Fibroblast of lung (primary cell): ENCODE results near the gene LMF1. TPM values are rescaled to one million over a fixed set of nuclear protein-coding genes. Genes with fewer than 3 reads are reported as not detected.

ENCODE experiments used
- DNase-seq, 2 donors: peaks; one replicate each; pipeline versions ENCODE4 v3.0.0 to v3.0.0-alpha.2; 2010; ENCODE audit warnings: low read depth in 2 of 2
- H2AFZ ChIP-seq: 2 replicates; pipeline ENCODE4 v1.5.1; 2012; ENCODE audit warnings: low read length, control low read depth, inconsistent platforms
- H3K27ac ChIP-seq: 2 replicates; pipeline ENCODE4 v1.5.1; 2011; ENCODE audit warnings: low read length, control low read depth; ENCODE audit not compliant: insufficient read depth
- H3K27me3 ChIP-seq: 2 replicates; pipeline ENCODE4 v1.5.1; 2011; ENCODE audit warnings: mild to moderate bottlenecking, low read length; ENCODE audit not compliant: control insufficient read depth, insufficient read depth
- H3K36me3 ChIP-seq: 2 replicates; pipeline ENCODE4 v1.5.1; 2011; ENCODE audit warnings: low read length; ENCODE audit not compliant: control insufficient read depth, insufficient read depth
- H3K4me1 ChIP-seq: 2 replicates; pipeline ENCODE4 v1.5.1; 2011; ENCODE audit warnings: low read length; ENCODE audit not compliant: control insufficient read depth, insufficient read depth; ENCODE audit errors: extremely low read depth
- H3K4me2 ChIP-seq: 2 replicates; pipeline ENCODE4 v1.5.1; 2011; ENCODE audit warnings: low read length, control low read depth; ENCODE audit not compliant: insufficient read depth; ENCODE audit errors: extremely low read depth
- H3K4me3 ChIP-seq, 4 experiments: fragments of 200-600 bp in 1 of 4; sonication (generic) in 1 of 4; replicated peaks in 1 of 4; 2 replicates each; pipeline ENCODE4 v1.5.1; 2011 to 2016; ENCODE audit warnings: low read length in 4 of 4, low read depth in 3 of 4, mild to moderate bottlenecking in 3 of 4, control low read depth in 2 of 4, inconsistent platforms in 1 of 4, mixed read lengths in 1 of 4; ENCODE audit not compliant: insufficient read depth in 1 of 4; ENCODE audit errors: control extremely low read depth in 1 of 4
- H3K79me2 ChIP-seq: 2 replicates; pipeline ENCODE4 v1.5.1; 2012; ENCODE audit warnings: mild to moderate bottlenecking, low read length, inconsistent platforms; ENCODE audit not compliant: control insufficient read depth, insufficient read depth
- H3K9ac ChIP-seq: 2 replicates; pipeline ENCODE4 v1.5.1; 2011; ENCODE audit warnings: mild to moderate bottlenecking, low read length, control low read depth; ENCODE audit not compliant: insufficient read depth
- H3K9me3 ChIP-seq: 2 replicates; pipeline ENCODE4 v1.5.1; 2012; ENCODE audit warnings: low read depth, low read length; ENCODE audit not compliant: control insufficient read depth, insufficient read depth
- H4K20me1 ChIP-seq: 2 replicates; pipeline ENCODE4 v1.5.1; 2011; ENCODE audit warnings: low read length; ENCODE audit not compliant: control insufficient read depth, insufficient read depth; ENCODE audit errors: extremely low read depth
- CTCF ChIP-seq, 2 donors: IDR thresholded peaks in 1 of 2; conservative IDR thresholded peaks in 1 of 2; 1 replicate in 1 of 2; 2 replicates in 1 of 2; pipeline ENCODE4 v1.5.1; 2011 to 2012; ENCODE audit warnings: low read length in 2 of 2, control low read depth in 1 of 2, inconsistent platforms in 1 of 2, low read depth in 1 of 2, mild to moderate bottlenecking in 1 of 2
- EZH2 ChIP-seq: IDR thresholded peaks from 2 replicates; pipeline ENCODE4 v1.5.1; 2012; ENCODE audit warnings: low read length, control low read depth, mild to moderate bottlenecking; ENCODE audit errors: missing control alignments
- polyA plus RNA-seq, 2 donors: library from polyadenylated mRNA; depleted of rRNA in 1 of 2; stranded (reverse) in 1 of 2; unstranded in 1 of 2; fragments of >200 nt; gene quantifications; 2 replicates each; pipeline ENCODE4 v1.2.1, GENCODE V29; 2011 to 2012; ENCODE audit warnings: missing spikeins in 1 of 2
- total RNA-seq: library from RNA; depleted of rRNA; stranded (reverse); fragments of >200 nt; gene quantifications from 2 replicates; pipeline ENCODE4 v1.2.1, GENCODE V29; 2014

LMF1 gene
- total and polyA plus RNA-seq, 2 donors (not counting 1 experiment from before 2014, with no cell fraction given) = 12.3 to 12.6 TPM

- no peaks in the 10 kb centered on the region for H3K27me3 ChIP-seq
- TF ChIP-seq EZH2 (no peak), CTCF (conservative IDR thresholded peaks at IDR 0.05 in 1 of 2, IDR thresholded peaks at IDR 0.05 in 1 of 2; ENCODE audit: low read depth in 1 of 2, low read length in 2 of 2) (no peak)
- no peak overlapping the region for H3K4me2 ChIP-seq
- H3K79me2 ChIP-seq = no peaks in the 10 kb centered on the region
- H2AFZ ChIP-seq = no peak overlapping the region
- H3K4me1 ChIP-seq = no peaks in the 10 kb centered on the region
- H3K9ac ChIP-seq = no peak overlapping the region
- no peaks in the 10 kb centered on the region for H3K36me3 ChIP-seq
- H3K27ac ChIP-seq = no peak overlapping the region
- no peak for DNase-seq
- no peaks in the 10 kb centered on the region for H3K9me3 ChIP-seq
- no peak overlapping the region for H3K4me3 ChIP-seq
- no peaks in the 10 kb centered on the region for H4K20me1 ChIP-seq
Observed at GRCh38 chr16:931626-932500, 38.9 kb downstream of the LMF1 start.

DNA sequence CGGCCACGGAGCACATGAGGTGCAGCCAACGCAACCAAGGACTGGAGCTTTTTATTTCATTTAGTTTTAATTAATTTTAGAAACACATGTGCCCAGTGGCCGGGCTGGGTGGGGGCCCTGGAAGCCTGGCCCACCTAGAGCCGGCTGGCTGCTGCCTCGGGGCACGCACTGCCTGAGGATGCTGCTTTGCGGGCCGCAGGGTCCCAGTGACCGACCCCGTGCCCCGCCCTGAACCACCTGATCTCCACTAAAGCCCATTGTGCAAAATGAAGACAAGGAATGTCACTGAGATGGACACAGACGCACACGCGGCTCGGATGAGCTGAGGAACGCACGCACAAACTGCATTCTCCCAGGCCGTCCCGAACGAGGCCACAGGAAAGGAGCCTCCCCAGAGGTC lies 39.6 kb downstream of the LMF1 start:
- Histone ChIP-seq H3K4me3 (no peak overlapping the region), H3K4me2 (no peak overlapping the region), H3K9ac (no peak overlapping the region), H3K27ac (no peak overlapping the region), H3K9me3 (peaks cover 1% of the 10 kb centered on the region), H2AFZ (no peak overlapping the region), H4K20me1 (no peaks in the 10 kb centered on the region), H3K36me3 (no peaks in the 10 kb centered on the region), H3K27me3 (no peaks in the 10 kb centered on the region), H3K79me2 (no peaks in the 10 kb centered on the region), H3K4me1 (no peaks in the 10 kb centered on the region)
- DNase-seq = no peak
- TF ChIP-seq CTCF (conservative IDR thresholded peaks at IDR 0.05 in 1 of 2, IDR thresholded peaks at IDR 0.05 in 1 of 2; ENCODE audit: low read depth in 1 of 2, low read length in 2 of 2) = no peak
- TF ChIP-seq EZH2 = no peak

GRCh38 chr16:930511-930910 lies 40.3 kb downstream of the LMF1 start:
- Histone ChIP-seq H3K36me3 (no peaks in the 10 kb centered on the region), H3K9ac (no peak overlapping the region), H3K27me3 (no peaks in the 10 kb centered on the region), H3K9me3 (peaks cover 2% of the 10 kb centered on the region), H3K27ac (no peak overlapping the region), H3K4me3 (no peak overlapping the region), H2AFZ (no peak overlapping the region), H3K4me2 (no peak overlapping the region), H3K4me1 (no peaks in the 10 kb centered on the region), H4K20me1 (no peaks in the 10 kb centered on the region), H3K79me2 (no peaks in the 10 kb centered on the region)
- no peak for DNase-seq
- TF ChIP-seq CTCF (conservative IDR thresholded peaks at IDR 0.05 in 1 of 2, IDR thresholded peaks at IDR 0.05 in 1 of 2; ENCODE audit: low read depth in 1 of 2, low read length in 2 of 2) = no peak
- TF ChIP-seq EZH2 = no peak
